ENCODE data around the gene SORL1-AS1.
"Not testable (repeated sequence)": the region's sequence is repeated elsewhere in the genome, so short reads cannot be mapped to it uniquely, and the experiment has no call there.

SORL1-AS1 gene

GRCh38 chr11:121412711-121413415, 39.9 kb downstream of the SORL1-AS1 start:
- Mint-ChIP-seq H3K27me3 (peaks cover 9% of the 10 kb centered on the region), H3K36me3 (ENCODE audit: insufficient read depth) (no peaks in the 10 kb centered on the region), H3K4me1 (ENCODE audit: low read depth) (peaks cover 7% of the 10 kb centered on the region), H3K27ac (no peak overlapping the region), H3K4me3 (ENCODE audit: low read depth) (no peak overlapping the region), H3K9me3 (ENCODE audit: low read depth) (no peaks in the 10 kb centered on the region)
- no peak for TF ChIP-seq CTCF (IDR thresholded peaks at IDR 0.05; ENCODE audit: unreplicated experiment)
- no peak for DNase-seq (ENCODE audit: low spot score, unreplicated experiment)

GRCh38 chr11:121412000-121412587, 40.7 kb downstream of the SORL1-AS1 start:
- no peak for TF ChIP-seq CTCF (IDR thresholded peaks at IDR 0.05; ENCODE audit: unreplicated experiment)
- Mint-ChIP-seq H3K36me3 (ENCODE audit: insufficient read depth) (no peaks in the 10 kb centered on the region), H3K27ac (no peak overlapping the region), H3K27me3 (peaks cover 9% of the 10 kb centered on the region), H3K4me3 (ENCODE audit: low read depth) (no peak overlapping the region), H3K4me1 (ENCODE audit: low read depth) (peaks cover under 1% of the 10 kb centered on the region), H3K9me3 (ENCODE audit: low read depth) (no peaks in the 10 kb centered on the region)
- no peak for DNase-seq (ENCODE audit: low spot score, unreplicated experiment)

GRCh38 chr11:121411330-121411729, 41.4 kb downstream of the SORL1-AS1 start:
- H3K27ac Mint-ChIP-seq; H3K9me3 Mint-ChIP-seq (ENCODE audit: low read depth); H3K4me3 Mint-ChIP-seq (ENCODE audit: low read depth); H3K36me3 Mint-ChIP-seq (ENCODE audit: insufficient read depth); H3K27me3 Mint-ChIP-seq; DNase-seq (ENCODE audit: low spot score, unreplicated experiment); H3K4me1 Mint-ChIP-seq (ENCODE audit: low read depth): not testable (repeated sequence)

GRCh38 chr11:121410041-121410440, 42.7 kb downstream of the SORL1-AS1 start:
- not testable (repeated sequence) for H3K4me1 Mint-ChIP-seq (ENCODE audit: low read depth); H3K9me3 Mint-ChIP-seq (ENCODE audit: low read depth); H3K4me3 Mint-ChIP-seq (ENCODE audit: low read depth); H3K27me3 Mint-ChIP-seq; DNase-seq (ENCODE audit: low spot score, unreplicated experiment); H3K27ac Mint-ChIP-seq; H3K36me3 Mint-ChIP-seq (ENCODE audit: insufficient read depth)

GRCh38 chr11:121408830-121409229, 43.9 kb downstream of the SORL1-AS1 start:
- Mint-ChIP-seq H3K4me1 (ENCODE audit: low read depth) (no peaks in the 10 kb centered on the region), H3K4me3 (ENCODE audit: low read depth) (no peak overlapping the region), H3K27ac (no peak overlapping the region), H3K36me3 (ENCODE audit: insufficient read depth) (no peaks in the 10 kb centered on the region), H3K27me3 (peaks cover 7% of the 10 kb centered on the region), H3K9me3 (ENCODE audit: low read depth) (no peaks in the 10 kb centered on the region)
- no peak for DNase-seq (ENCODE audit: low spot score, unreplicated experiment)
- TF ChIP-seq CTCF (IDR thresholded peaks at IDR 0.05; ENCODE audit: unreplicated experiment) = no peak

- no peak for TF ChIP-seq CTCF (IDR thresholded peaks at IDR 0.05; ENCODE audit: unreplicated experiment)
- DNase-seq (ENCODE audit: low spot score, unreplicated experiment) = no peak
- Mint-ChIP-seq H3K4me3 (ENCODE audit: low read depth) (no peak overlapping the region), H3K9me3 (ENCODE audit: low read depth) (peaks cover 11% of the 10 kb centered on the region), H3K27ac (no peak overlapping the region), H3K36me3 (ENCODE audit: insufficient read depth) (peaks cover 1% of the 10 kb centered on the region), H3K4me1 (ENCODE audit: low read depth) (no peaks in the 10 kb centered on the region), H3K27me3 (no peaks in the 10 kb centered on the region)
These were observed 46.5 kb downstream of the SORL1-AS1 start for GRCh38 chr11:121406291-121406690.

Data from progenitor cell of endocrine pancreas (in vitro differentiated cells).